Endothelial cell of umbilical vein (primary cell): ENCODE data around the gene ZNF624. TPM values are rescaled to one million over a fixed set of nuclear protein-coding genes. Genes with fewer than 3 reads are reported as not detected.

Source experiments
- BruUV-seq: library from RNA; stranded (reverse); fragments of 400-500 nt; replicated peaks from 2 replicates; lab custom pipeline; 2021; lab: Mats Ljungman, UMichigan
- CTCF ChIA-PET: fragments of 300-600, 350-600 bp; sonication (Branson Sonifier 250); formaldehyde crosslinking; loops from one replicate; lab custom pipeline; 2021; ENCODE audit warnings: antibody characterized with exemption, inconsistent platforms; lab: Charles Lee
- POLR2A ChIA-PET: fragments of 300-600, 350-600 bp; sonication (Branson Sonifier 250); formaldehyde crosslinking; loops from one replicate; lab custom pipeline; 2021; ENCODE audit warnings: antibody characterized with exemption, inconsistent platforms; lab: Charles Lee
- DNase-seq: peaks from one replicate; pipeline ENCODE4 v3.0.0-alpha.2; 2011; ENCODE audit warnings: low read depth, low spot score
- FAIRE-seq: peaks from 2 replicates; lab custom pipeline; 2011; peaks lifted over from hg19 to GRCh38; lab: Jason Lieb, UNC
- H2AFZ ChIP-seq: 2 replicates; pipeline ENCODE4 v1.6.0; 2012; ENCODE audit warnings: low read depth, low read length, control low read depth, inconsistent platforms
- H3K27ac ChIP-seq: 2 replicates; pipeline ENCODE4 v1.5.1; 2011; ENCODE audit warnings: low read depth, mild to moderate bottlenecking, control low read depth, low read length, moderate library complexity; ENCODE audit not compliant: insufficient read depth
- H3K27me3 ChIP-seq, 2 experiments: 2 replicates each; pipeline versions ENCODE4 v1.6.0 to v1.6.1; 2011; ENCODE audit warnings: low read length in 2 of 2, mixed read lengths in 1 of 2; ENCODE audit not compliant: control insufficient read depth in 2 of 2, insufficient read depth in 2 of 2
- H3K36me3 ChIP-seq, 2 experiments: 2 replicates in 1 of 2; 3 replicates in 1 of 2; pipeline ENCODE4 v1.5.1; 2011; ENCODE audit warnings: low read length in 2 of 2, mild to moderate bottlenecking in 1 of 2, moderate library complexity in 1 of 2; ENCODE audit not compliant: control insufficient read depth in 2 of 2, insufficient read depth in 2 of 2; ENCODE audit errors: extremely low read depth in 1 of 2
- H3K4me1 ChIP-seq: 3 replicates; pipeline ENCODE4 v1.5.1; 2011; ENCODE audit warnings: mild to moderate bottlenecking, low read length; ENCODE audit not compliant: control insufficient read depth, insufficient read depth; ENCODE audit errors: extremely low read depth
- H3K4me2 ChIP-seq: 2 replicates; pipeline ENCODE4 v1.6.1; 2011; ENCODE audit warnings: low read length, control low read depth, mixed read lengths; ENCODE audit not compliant: insufficient read depth
- H3K4me3 ChIP-seq, 3 experiments: fragments of 200-600 bp in 1 of 3; sonication (generic), shearing (Covaris generic) in 1 of 3; replicated peaks in 1 of 3; 2 replicates each; pipeline ENCODE4 v1.5.1; 2011 to 2016; ENCODE audit warnings: control low read depth in 3 of 3, low read length in 3 of 3, mild to moderate bottlenecking in 2 of 3, inconsistent platforms in 1 of 3, low read depth in 1 of 3, moderate library complexity in 1 of 3; ENCODE audit not compliant: insufficient read depth in 1 of 3
- H3K79me2 ChIP-seq: 2 replicates; pipeline ENCODE4 v1.6.0; 2012; ENCODE audit warnings: low read length, inconsistent platforms; ENCODE audit not compliant: control insufficient read depth, insufficient read depth
- H3K9ac ChIP-seq: replicated peaks from 2 replicates; pipeline ENCODE3; 2011; ENCODE audit warnings: low read length, control low read depth; ENCODE audit not compliant: insufficient read depth; ENCODE audit errors: extremely low read depth
- H3K9me1 ChIP-seq: replicated peaks from 3 replicates; pipeline ENCODE4 v1.6.0; 2011; ENCODE audit warnings: mild to moderate bottlenecking, low read length; ENCODE audit not compliant: control insufficient read depth, insufficient read depth; ENCODE audit errors: extremely low read depth
- H3K9me3 ChIP-seq: replicated peaks from 2 replicates; pipeline ENCODE4 v1.5.1; 2012; ENCODE audit warnings: low read length, inconsistent platforms; ENCODE audit not compliant: control insufficient read depth, insufficient read depth
- H4K20me1 ChIP-seq: replicated peaks from 2 replicates; pipeline ENCODE3; 2011; ENCODE audit warnings: mild to moderate bottlenecking, low read length; ENCODE audit not compliant: control insufficient read depth, insufficient read depth; ENCODE audit errors: extremely low read depth
- CTCF ChIP-seq, 2 donors: IDR thresholded peaks; 1 replicate in 1 of 2; 2 replicates in 1 of 2; pipeline ENCODE4 v1.5.1; 2011; ENCODE audit warnings: low read length in 2 of 2, mild to moderate bottlenecking in 2 of 2, moderate library complexity in 2 of 2, control low read depth in 1 of 2, inconsistent platforms in 1 of 2, low read depth in 1 of 2; ENCODE audit not compliant: insufficient read depth in 1 of 2; ENCODE audit errors: extremely low read depth in 1 of 2
- EZH2 ChIP-seq: IDR thresholded peaks from 2 replicates; pipeline ENCODE4 v1.6.1; 2012; ENCODE audit warnings: borderline replicate concordance, low read depth, mild to moderate bottlenecking, moderate library complexity, low read length, inconsistent platforms; ENCODE audit not compliant: severe bottlenecking
- FOS ChIP-seq: IDR thresholded peaks from 2 replicates; pipeline ENCODE4 v1.6.1; 2011; ENCODE audit warnings: mild to moderate bottlenecking, low read length, moderate library complexity, borderline replicate concordance; ENCODE audit not compliant: insufficient read depth
- GATA2 ChIP-seq: IDR thresholded peaks from 2 replicates; pipeline ENCODE4 v1.7.0; 2011; ENCODE audit warnings: low read depth, mild to moderate bottlenecking, moderate library complexity, mixed read lengths, low read length; ENCODE audit not compliant: insufficient read length, insufficient read depth
- JUN ChIP-seq: IDR thresholded peaks from 2 replicates; pipeline ENCODE4 v1.6.1; 2011; ENCODE audit warnings: borderline replicate concordance, low read depth; ENCODE audit not compliant: insufficient read length, insufficient read depth
- MAX ChIP-seq: IDR thresholded peaks from 2 replicates; pipeline ENCODE4 v1.6.1; 2011; ENCODE audit not compliant: insufficient read depth, insufficient read length
- MYC ChIP-seq: IDR thresholded peaks from one replicate; pipeline ENCODE4 v1.6.1; 2011; ENCODE audit warnings: mild to moderate bottlenecking, low read depth, low read length
- POLR2A ChIP-seq: IDR thresholded peaks from 2 replicates; pipeline ENCODE4 v1.6.1; 2012; ENCODE audit warnings: low read depth, mild to moderate bottlenecking, control low read depth, low read length
- POLR2AphosphoS5 ChIP-seq: IDR thresholded peaks from 2 replicates; pipeline ENCODE4 v1.6.1; 2012; ENCODE audit warnings: low read depth, mild to moderate bottlenecking, control low read depth, low read length, moderate library complexity; ENCODE audit not compliant: insufficient read depth
- dilution Hi-C: fragments of 300-500 bp; cut with MboI; formaldehyde crosslinking; loops from one replicate; pipeline ENCODE4 v1.15.0; 2019; ENCODE audit warnings: low sequenced_read_pairs; ENCODE audit not compliant: extremely low pct_ligation_motif_present
- intact Hi-C: fragments of 100-400 bp; cut with micrococcal nuclease; formaldehyde crosslinking; loops from one replicate; pipeline ENCODE4 v1.10.0; 2022
- polyA plus RNA-seq, 4 experiments: library from polyadenylated mRNA; depleted of rRNA in 3 of 4; stranded (reverse) in 3 of 4; unstranded in 1 of 4; fragments of >200 nt; gene quantifications; 2 replicates each; pipeline versions ENCODE4 v1.2.1 to v1.2.3, GENCODE V29; 2011 to 2012; ENCODE audit warnings: missing spikeins in 1 of 4
- total RNA-seq: library from RNA; stranded (reverse); gene quantifications from 2 replicates; pipeline ENCODE4 v1.2.3, GENCODE V29; 2021

ZNF624 gene
- total and polyA plus RNA-seq, 2 donors (not counting 3 experiments of a cell fraction or from before 2014, with no cell fraction given) = 0.77 to 5.7 TPM

- ChIA-PET POLR2A (no interaction called here), CTCF (interaction anchor here (1.5 kb wide), 1 partner anchor 28 kb away, joined by 3 read pairs; no protein-coding TSS in a partner anchor)
- no peak for DNase-seq
- Histone ChIP-seq H3K9ac (no peak overlapping the region), H3K9me1 (no peaks in the 10 kb centered on the region), H3K9me3 (peaks cover 4% of the 10 kb centered on the region), H3K27ac (no peak overlapping the region), H3K79me2 (no peaks in the 10 kb centered on the region), H3K36me3 (no peaks in the 10 kb centered on the region), H3K4me1 (no peaks in the 10 kb centered on the region), H3K4me3 (no peak overlapping the region), H2AFZ (no peak overlapping the region), H4K20me1 (no peaks in the 10 kb centered on the region), H3K27me3 (no peaks in the 10 kb centered on the region), H3K4me2 (no peak overlapping the region)
- TF ChIP-seq MAX (no peak), POLR2AphosphoS5 (no peak), MYC (no peak), FOS (no peak), CTCF (IDR thresholded peaks at IDR 0.05; ENCODE audit: extremely low read depth in 1 of 2, insufficient read depth in 1 of 2, low read depth in 1 of 2, low read length in 2 of 2) (no peak), JUN (no peak), EZH2 (no peak), GATA2 (no peak), POLR2A (no peak)
- BruUV-seq = no TSS peak
- dilution Hi-C loops = no loop called here
- intact Hi-C loops = no loop called here
- FAIRE-seq = no peak
These were observed 36.1 kb downstream of the ZNF624 start for GRCh38 chr17:16617481-16618060.
